Neural crest cell (in vitro differentiated cells): Measurements from ENCODE around the gene RABEP2. TPM values are rescaled to one million over a fixed set of nuclear protein-coding genes. Genes with fewer than 3 reads are reported as not detected.

Experiments
- DNase-seq: peaks from one replicate; pipeline ENCODE4 v3.0.0; 2021; ENCODE audit warnings: low read depth, mixed read lengths, low spot score
- H3K27ac Mint-ChIP-seq: one replicate; pipeline ENCODE4 v1.8.0; 2021; ENCODE audit warnings: mild to moderate bottlenecking, mixed read lengths; ENCODE audit not compliant: unreplicated experiment
- H3K27me3 Mint-ChIP-seq: 2 replicates; pipeline ENCODE4 v1.8.0; 2021; ENCODE audit warnings: low read depth, mild to moderate bottlenecking, mixed read lengths
- H3K36me3 Mint-ChIP-seq: 2 replicates; pipeline ENCODE4 v1.8.0; 2021; ENCODE audit warnings: low read depth, mild to moderate bottlenecking, mixed read lengths
- H3K4me1 Mint-ChIP-seq: 2 replicates; pipeline ENCODE4 v1.8.0; 2021; ENCODE audit warnings: mixed read lengths
- H3K4me3 Mint-ChIP-seq: one replicate; pipeline ENCODE4 v1.8.0; 2021; ENCODE audit warnings: mild to moderate bottlenecking, mixed read lengths
- H3K9me3 Mint-ChIP-seq: 2 replicates; pipeline ENCODE4 v1.8.0; 2021; ENCODE audit warnings: mixed read lengths
- CTCF ChIP-seq: fragments of 200-600 bp; sonication (generic); conservative IDR thresholded peaks from 2 replicates; pipeline ENCODE4 v1.5.0; 2021; ENCODE audit warnings: antibody characterized with exemption, mild to moderate bottlenecking
- total RNA-seq: library from RNA; stranded (reverse); gene quantifications from 2 replicates; pipeline ENCODE4 v1.2.1, GENCODE V29; 2021

The RABEP2 gene
- total RNA-seq, 1 donor from 2014 or later, result 20.2 TPM

- H3K4me3 Mint-ChIP-seq, result no peak overlapping the region
- no peaks in the 10 kb centered on the region for H3K4me1 Mint-ChIP-seq
- no peak for TF ChIP-seq CTCF
- H3K36me3 Mint-ChIP-seq, result peaks cover 6% of the 10 kb centered on the region
- DNase-seq, result no peak
- H3K27me3 Mint-ChIP-seq, result no peaks in the 10 kb centered on the region
- no peaks in the 10 kb centered on the region for H3K9me3 Mint-ChIP-seq
- H3K27ac Mint-ChIP-seq, result no peak overlapping the region
Observed at GRCh38 chr16:28913946-28914724, 10.9 kb downstream of the RABEP2 start.

GRCh38 chr16:28912558-28912957 lies 12.5 kb downstream of the RABEP2 start:
- Mint-ChIP-seq H3K4me3 (no peak overlapping the region), H3K27ac (peak overlapping the region; percentile 62), H3K36me3 (peaks cover 6% of the 10 kb centered on the region), H3K4me1 (no peaks in the 10 kb centered on the region), H3K27me3 (no peaks in the 10 kb centered on the region), H3K9me3 (no peaks in the 10 kb centered on the region)
- DNase-seq, result no peak
- no peak for TF ChIP-seq CTCF

GRCh38 chr16:28910086-28911031 lies 14.7 kb downstream of the RABEP2 start:
- Mint-ChIP-seq H3K27ac (no peak overlapping the region), H3K4me1 (no peaks in the 10 kb centered on the region), H3K9me3 (no peaks in the 10 kb centered on the region), H3K36me3 (peaks cover 3% of the 10 kb centered on the region), H3K4me3 (no peak overlapping the region), H3K27me3 (no peaks in the 10 kb centered on the region)
- DNase-seq, result no peak
- TF ChIP-seq CTCF, result no peak

- Mint-ChIP-seq H3K36me3 (no peaks in the 10 kb centered on the region), H3K4me3 (no peak overlapping the region), H3K9me3 (no peaks in the 10 kb centered on the region), H3K27me3 (no peaks in the 10 kb centered on the region), H3K27ac (no peak overlapping the region), H3K4me1 (no peaks in the 10 kb centered on the region)
- no peak for TF ChIP-seq CTCF
- DNase-seq, result no peak
Observed at GRCh38 chr16:28905800-28906372, 19.2 kb downstream of the RABEP2 start.

GRCh38 chr16:28905229-28905754 lies 19.7 kb downstream of the RABEP2 start:
- H3K27me3 Mint-ChIP-seq, result no peaks in the 10 kb centered on the region
- no peak for TF ChIP-seq CTCF
- H3K36me3 Mint-ChIP-seq, result no peaks in the 10 kb centered on the region
- H3K9me3 Mint-ChIP-seq, result no peaks in the 10 kb centered on the region
- H3K4me3 Mint-ChIP-seq, result no peak overlapping the region
- no peak for DNase-seq
- H3K4me1 Mint-ChIP-seq, result no peaks in the 10 kb centered on the region
- H3K27ac Mint-ChIP-seq, result no peak overlapping the region
